ENCODE results near the gene SIGMAR1.
A peak's percentile ranks its signal among the peaks of the same experiment; 100 is the strongest.

SIGMAR1 gene

GRCh38 chr9:34627716-34628655 lies 9.6 kb downstream of the SIGMAR1 start:
- no peaks in the 10 kb centered on the region for H3K9me3 Mint-ChIP-seq
- TF ChIP-seq, protein P1, sequence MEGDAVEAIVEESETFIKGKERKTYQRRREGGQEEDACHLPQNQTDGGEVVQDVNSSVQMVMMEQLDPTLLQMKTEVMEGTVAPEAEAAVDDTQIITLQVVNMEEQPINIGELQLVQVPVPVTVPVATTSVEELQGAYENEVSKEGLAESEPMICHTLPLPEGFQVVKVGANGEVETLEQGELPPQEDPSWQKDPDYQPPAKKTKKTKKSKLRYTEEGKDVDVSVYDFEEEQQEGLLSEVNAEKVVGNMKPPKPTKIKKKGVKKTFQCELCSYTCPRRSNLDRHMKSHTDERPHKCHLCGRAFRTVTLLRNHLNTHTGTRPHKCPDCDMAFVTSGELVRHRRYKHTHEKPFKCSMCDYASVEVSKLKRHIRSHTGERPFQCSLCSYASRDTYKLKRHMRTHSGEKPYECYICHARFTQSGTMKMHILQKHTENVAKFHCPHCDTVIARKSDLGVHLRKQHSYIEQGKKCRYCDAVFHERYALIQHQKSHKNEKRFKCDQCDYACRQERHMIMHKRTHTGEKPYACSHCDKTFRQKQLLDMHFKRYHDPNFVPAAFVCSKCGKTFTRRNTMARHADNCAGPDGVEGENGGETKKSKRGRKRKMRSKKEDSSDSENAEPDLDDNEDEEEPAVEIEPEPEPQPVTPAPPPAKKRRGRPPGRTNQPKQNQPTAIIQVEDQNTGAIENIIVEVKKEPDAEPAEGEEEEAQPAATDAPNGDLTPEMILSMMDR (IDR thresholded peaks at IDR 0.05; ENCODE audit: unreplicated experiment in 3 of 3) = no peak
- peak overlapping the region; percentile 78 to 80 (median 79) for H3K4me3 Mint-ChIP-seq
- H3K27ac Mint-ChIP-seq = no peak overlapping the region
- no peaks in the 10 kb centered on the region for H3K36me3 Mint-ChIP-seq (ENCODE audit: low read depth)
- peaks cover 85% of the 10 kb centered on the region for H3K27me3 Mint-ChIP-seq (ENCODE audit: low read depth)
- peaks cover 9% of the 10 kb centered on the region for H3K4me1 Mint-ChIP-seq

DNA sequence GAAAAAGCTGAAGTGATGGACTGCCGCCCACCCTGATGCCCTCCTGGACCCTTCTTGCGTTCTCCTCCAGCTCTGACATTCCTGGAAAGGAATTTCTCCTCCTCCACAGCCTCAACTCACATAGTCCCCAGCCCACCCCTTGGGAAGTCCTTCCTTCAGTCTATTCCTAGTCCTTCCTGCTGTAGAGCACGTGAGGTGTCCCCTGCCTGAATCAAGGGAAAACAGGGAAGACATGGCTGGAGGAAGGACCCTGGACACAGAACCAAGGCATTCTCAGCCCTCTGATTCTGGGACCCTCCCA lies 12.5 kb downstream of the SIGMAR1 start:
- TF ChIP-seq, protein P1 (IDR thresholded peaks at IDR 0.05; ENCODE audit: unreplicated experiment in 3 of 3) = no peak
- no peaks in the 10 kb centered on the region for H3K36me3 Mint-ChIP-seq (ENCODE audit: low read depth)
- H3K27ac Mint-ChIP-seq = no peak overlapping the region
- H3K4me1 Mint-ChIP-seq = peaks cover 15% of the 10 kb centered on the region
- H3K27me3 Mint-ChIP-seq (ENCODE audit: low read depth) = peaks cover 78% of the 10 kb centered on the region
- peak overlapping the region in 2 of 3 experiments; percentile 7 to 35 for H3K4me3 Mint-ChIP-seq
- no peaks in the 10 kb centered on the region for H3K9me3 Mint-ChIP-seq

DNA sequence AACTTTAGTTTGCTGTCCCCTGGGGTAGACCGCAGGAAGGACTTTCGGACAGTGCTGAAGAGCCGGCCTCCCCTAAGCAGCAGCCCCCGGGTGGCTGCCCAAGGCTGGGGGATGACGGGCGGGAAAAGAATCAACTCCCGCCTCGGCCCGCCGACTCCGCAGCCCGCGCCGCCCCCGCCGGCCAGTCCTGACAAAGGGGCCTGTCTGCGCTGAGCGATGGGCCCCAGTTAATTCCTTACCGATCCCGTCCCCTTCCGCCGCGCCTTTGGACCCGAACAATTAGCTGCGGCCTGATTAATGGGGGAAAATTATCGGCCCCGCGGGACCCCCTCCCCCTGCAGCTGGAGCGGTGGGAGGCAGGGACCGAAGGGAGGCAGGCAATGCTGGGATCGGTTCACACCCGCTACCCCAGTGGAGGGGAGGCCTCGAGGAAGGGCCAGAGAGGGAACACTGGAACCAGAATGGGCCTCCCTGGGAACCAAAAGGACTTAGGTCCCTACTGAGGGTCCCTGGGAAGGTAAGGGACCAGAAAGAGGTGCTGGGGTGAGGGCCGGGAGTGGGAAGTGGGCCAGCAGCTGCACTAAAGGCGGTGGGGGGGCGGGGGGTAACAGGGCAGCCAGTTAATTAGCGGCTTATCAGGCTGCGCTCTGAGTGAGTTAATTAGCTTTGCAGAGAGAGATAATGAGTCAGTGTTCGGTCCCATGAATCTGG lies 13.0 kb downstream of the SIGMAR1 start:
- Mint-ChIP-seq H3K36me3 (ENCODE audit: low read depth) (no peaks in the 10 kb centered on the region), H3K4me1 (peaks cover 20% of the 10 kb centered on the region), H3K27ac (no peak overlapping the region), H3K27me3 (ENCODE audit: low read depth) (peaks cover 73% of the 10 kb centered on the region), H3K4me3 (peak overlapping the region in 2 of 3 experiments; percentile 7 to 35), H3K9me3 (no peaks in the 10 kb centered on the region)
- TF ChIP-seq, protein P1 (IDR thresholded peaks at IDR 0.05; ENCODE audit: unreplicated experiment in 3 of 3) = no peak

DNA sequence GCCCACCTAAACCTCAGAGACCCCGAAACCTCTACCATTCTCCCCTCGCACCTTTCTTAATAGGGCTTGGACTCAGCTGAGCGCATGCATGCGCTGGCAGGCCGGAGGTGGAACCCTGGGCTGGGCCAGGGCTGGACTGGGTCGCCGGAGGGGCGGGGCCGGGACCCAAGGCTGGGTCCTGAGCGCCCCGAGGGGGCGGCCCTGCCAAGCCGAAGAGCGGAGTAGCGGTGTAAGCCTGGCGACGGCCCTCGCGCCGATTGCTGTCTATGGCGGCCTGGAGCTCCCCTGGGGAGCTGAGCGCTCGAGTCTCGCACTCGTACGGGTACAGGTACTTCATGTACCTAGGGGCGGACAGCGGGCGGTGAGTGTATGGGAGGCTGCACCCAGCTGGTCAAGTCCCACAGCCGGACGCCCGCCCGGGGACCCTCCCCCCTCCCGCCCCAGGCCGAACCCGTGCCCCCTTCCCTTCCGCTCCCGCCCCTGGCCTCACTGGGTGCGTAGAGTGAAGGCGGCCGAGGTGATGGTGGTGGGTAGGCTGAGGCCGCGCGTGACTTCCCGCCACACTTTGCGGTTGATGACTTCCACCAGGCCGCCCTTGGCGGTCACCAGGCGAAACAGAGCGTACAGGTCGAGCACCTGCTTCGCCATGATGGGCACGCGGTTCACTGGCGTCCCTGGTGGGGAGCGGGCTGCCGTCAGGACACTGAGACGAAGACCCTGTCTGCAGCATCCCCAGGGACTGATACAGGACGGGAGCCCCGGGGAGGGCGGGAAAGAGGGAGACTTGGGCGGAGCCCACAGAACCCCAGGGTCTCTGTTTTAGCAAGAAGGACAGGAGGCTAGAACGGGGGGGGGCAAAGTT lies 14.0 kb downstream of the SIGMAR1 start:
- Mint-ChIP-seq H3K36me3 (ENCODE audit: low read depth) (no peaks in the 10 kb centered on the region), H3K27ac (no peak overlapping the region)

More for the DNA sequence above, 14.0 kb downstream of the SIGMAR1 start:
- H3K27me3 Mint-ChIP-seq (ENCODE audit: low read depth) = peaks cover 65% of the 10 kb centered on the region
- TF ChIP-seq, protein P1 (IDR thresholded peaks at IDR 0.05; ENCODE audit: unreplicated experiment in 3 of 3) = no peak
- peaks cover 27% of the 10 kb centered on the region for H3K4me1 Mint-ChIP-seq
- peak overlapping the region in 2 of 3 experiments; percentile 43 to 53 for H3K4me3 Mint-ChIP-seq
- no peaks in the 10 kb centered on the region for H3K9me3 Mint-ChIP-seq
